22Rv1 (cell line): ENCODE measurements around the gene ZNF691.

Experiments used
- H3K27ac ChIP-seq: fragments of 450-650 bp; 2 replicates; pipeline ENCODE4 v1.5.1; 2017
- ZFX ChIP-seq: fragments of 450-650 bp; IDR thresholded peaks from 2 replicates; pipeline ENCODE4 v1.6.1; 2017; ENCODE audit warnings: antibody characterized with exemption, borderline replicate concordance
- TF ChIP-seq, protein P1 (sequence below): fragments of 450-650 bp; IDR thresholded peaks from 2 replicates; pipeline ENCODE4 v1.5.1; 2017; ENCODE audit warnings: mild to moderate bottlenecking

ZNF691 gene

DNA sequence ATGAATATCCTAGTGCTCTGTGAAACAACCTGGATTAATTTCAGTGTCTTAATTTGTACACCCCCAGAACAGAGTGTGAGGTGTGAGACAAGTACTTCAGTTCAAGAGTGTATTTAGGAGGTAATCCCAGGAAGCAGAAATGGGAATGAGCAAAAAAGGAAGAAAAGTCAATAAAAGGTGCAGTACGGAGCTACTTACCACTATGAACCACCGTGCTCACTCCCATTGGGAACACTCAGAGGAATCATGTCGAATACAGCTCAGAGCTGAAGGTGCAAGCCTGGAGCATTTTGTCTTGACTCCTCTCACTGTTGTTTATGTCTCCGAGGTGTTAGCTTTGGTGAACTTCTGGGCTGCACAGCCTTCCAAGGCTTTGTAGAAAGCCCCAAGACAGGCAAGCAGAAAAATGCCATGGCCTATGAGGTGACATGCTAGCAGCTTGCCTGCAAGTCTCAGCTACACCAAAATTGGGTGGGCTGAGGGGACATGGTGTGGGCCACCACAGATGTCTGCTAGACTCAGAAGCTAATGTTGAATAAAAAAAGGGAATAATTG, 21.9 kb upstream of the ZNF691 start:
- TF ChIP-seq ZFX, result no peak
- TF ChIP-seq, protein P1, sequence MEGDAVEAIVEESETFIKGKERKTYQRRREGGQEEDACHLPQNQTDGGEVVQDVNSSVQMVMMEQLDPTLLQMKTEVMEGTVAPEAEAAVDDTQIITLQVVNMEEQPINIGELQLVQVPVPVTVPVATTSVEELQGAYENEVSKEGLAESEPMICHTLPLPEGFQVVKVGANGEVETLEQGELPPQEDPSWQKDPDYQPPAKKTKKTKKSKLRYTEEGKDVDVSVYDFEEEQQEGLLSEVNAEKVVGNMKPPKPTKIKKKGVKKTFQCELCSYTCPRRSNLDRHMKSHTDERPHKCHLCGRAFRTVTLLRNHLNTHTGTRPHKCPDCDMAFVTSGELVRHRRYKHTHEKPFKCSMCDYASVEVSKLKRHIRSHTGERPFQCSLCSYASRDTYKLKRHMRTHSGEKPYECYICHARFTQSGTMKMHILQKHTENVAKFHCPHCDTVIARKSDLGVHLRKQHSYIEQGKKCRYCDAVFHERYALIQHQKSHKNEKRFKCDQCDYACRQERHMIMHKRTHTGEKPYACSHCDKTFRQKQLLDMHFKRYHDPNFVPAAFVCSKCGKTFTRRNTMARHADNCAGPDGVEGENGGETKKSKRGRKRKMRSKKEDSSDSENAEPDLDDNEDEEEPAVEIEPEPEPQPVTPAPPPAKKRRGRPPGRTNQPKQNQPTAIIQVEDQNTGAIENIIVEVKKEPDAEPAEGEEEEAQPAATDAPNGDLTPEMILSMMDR, result no peak
- no peak overlapping the region for H3K27ac ChIP-seq

DNA sequence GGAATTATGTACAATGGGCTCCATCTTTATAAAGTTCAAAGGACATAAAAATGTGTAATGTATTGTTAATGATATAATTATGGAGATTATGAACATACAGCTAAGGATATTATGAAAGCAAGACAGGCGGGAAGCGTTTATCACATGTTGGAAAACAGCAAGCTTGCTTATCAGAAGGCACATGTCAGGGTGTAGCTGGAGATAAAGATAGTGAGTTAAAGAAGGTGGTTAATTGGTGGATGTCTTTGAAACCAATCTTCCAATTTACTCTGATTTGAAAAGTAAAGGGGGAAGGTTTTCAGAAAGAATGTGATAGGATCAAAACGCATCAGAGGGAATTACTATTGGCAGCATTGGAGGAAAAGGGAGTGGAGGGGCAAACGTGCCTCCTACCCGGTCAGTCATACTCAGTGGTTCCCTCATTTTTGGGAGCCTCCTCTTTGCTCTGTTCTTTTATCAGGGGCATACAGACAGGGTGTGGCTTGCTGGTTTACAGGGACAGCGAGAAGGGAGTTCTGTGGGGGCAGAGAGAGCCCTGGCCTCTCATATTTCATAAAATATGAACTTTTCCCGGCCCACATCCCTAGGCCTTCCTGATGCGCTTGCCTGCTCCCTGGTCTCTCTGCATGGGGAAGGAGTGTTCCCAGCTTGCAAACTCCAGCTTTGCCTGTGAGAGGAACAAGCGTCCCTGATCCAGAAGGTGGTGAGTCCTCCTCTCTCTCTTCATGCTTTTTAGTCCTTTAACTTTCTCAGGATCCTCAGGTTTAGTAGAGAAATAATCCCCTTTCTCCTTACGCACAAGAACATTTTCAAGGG, 21.2 kb upstream of the ZNF691 start:
- TF ChIP-seq ZFX, result no peak
- TF ChIP-seq, protein P1, result no peak

DNA sequence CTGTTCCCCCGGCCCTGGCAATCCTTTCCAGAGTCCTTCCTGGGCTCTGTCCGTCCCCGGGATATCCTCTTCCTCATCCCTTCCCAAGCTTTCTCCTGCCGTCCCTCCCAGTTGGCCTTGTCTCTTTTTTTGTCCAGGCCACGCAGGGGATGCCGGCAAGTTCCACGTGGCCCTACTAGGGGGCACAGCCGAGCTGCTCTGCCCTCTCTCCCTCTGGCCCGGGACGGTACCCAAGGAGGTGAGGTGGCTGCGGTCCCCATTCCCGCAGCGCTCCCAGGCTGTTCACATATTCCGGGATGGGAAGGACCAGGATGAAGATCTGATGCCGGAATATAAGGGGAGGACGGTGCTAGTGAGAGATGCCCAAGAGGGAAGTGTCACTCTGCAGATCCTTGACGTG, 15.8 kb upstream of the ZNF691 start:
- no peak overlapping the region for H3K27ac ChIP-seq
- TF ChIP-seq, protein P1, result no peak
- TF ChIP-seq ZFX, result no peak

More for the DNA sequence above, 21.2 kb upstream of the ZNF691 start:
- H3K27ac ChIP-seq, result no peak overlapping the region

DNA sequence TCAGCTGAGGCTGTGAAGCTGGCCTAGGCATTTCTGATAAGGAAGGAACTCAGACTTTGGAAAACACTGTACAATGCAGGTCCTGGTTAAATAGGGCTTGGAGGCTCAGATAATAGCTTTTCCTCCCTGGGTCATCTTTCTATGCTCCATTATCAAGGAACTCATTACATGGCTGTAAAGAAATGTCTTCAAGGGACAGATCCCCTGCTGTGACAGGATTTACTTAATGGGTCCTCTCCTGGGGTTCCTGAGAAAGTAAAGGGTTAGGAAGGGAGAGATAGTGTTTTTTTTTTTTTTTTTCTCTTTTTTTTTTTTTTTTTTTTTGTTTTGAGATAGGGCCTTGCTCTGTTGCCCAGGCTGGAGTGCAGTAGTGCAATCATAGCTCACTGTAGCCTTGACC, 15.1 kb upstream of the ZNF691 start:
- TF ChIP-seq, protein P1, result no peak
- no peak for TF ChIP-seq ZFX
- H3K27ac ChIP-seq, result no peak overlapping the region

DNA sequence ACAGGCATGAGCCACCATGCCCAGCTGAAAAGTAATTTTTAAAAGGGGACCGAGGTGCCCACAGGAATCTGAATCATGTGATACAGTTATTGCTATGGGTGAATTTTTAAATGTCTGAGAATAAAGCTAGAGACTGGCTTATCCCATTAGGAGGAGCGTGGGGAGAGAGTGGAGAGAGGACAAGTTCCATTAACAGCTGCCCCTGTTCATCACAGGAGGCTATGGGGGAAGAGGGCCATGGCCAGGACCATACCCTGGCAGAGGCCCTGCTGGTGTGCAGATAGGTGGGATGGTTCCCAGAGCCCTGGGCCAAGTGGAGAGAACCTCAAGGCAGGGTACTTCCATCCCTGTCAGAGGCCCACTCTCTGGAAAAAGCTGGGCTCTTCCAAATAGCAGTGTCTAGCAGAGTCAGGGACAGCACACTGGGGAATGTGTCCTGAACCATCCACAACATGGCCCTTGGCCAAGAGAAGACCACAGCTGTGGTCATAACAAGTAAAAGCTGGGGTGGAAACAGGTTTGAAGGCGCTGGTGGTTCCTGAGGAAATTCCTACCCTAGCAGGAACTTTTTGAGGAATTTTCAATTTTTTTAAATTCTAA, 13.7 kb upstream of the ZNF691 start:
- TF ChIP-seq ZFX, result no peak
- TF ChIP-seq, protein P1, result no peak
- no peak overlapping the region for H3K27ac ChIP-seq

DNA sequence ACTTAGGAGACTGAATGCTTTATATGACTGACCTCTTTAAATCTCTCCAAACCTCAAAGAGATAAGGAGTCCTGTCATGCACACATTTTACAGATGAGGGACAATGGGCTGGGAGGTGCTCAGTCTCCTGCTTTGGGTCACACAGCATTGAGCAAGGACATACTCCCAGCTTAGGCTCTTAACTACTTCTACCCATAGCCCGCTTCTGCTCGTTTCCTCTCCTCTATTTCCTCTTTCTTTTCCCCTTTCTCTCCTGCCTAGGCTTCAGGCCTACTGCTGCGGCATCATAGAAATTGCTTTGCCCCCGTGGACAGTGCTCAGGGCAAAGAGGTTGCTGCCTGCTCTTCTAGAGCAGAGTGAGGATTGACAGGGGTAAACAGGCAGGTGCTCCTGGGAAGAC, 12.4 kb upstream of the ZNF691 start:
- no peak overlapping the region for H3K27ac ChIP-seq
- TF ChIP-seq, protein P1, result no peak
- no peak for TF ChIP-seq ZFX

DNA sequence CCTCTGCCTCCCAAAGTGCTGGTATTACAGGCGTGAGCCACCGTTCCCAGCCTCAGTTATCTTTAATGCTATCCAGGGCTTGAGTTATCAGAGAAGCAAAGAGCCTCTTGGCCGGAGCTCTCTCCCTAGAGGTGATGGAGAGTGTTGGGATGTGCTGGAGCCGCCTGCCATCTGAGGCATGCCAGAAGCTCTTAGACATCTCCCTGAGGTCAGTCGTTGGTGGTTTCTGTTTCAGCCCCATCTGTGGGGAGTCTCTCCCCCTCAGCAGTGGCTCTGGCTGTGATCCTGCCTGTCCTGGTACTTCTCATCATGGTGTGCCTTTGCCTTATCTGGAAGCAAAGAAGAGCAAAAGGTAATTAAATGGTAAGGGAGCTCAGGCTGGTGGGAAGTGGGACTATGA, 11.6 kb upstream of the ZNF691 start:
- TF ChIP-seq, protein P1, result no peak
- TF ChIP-seq ZFX, result no peak
- no peak overlapping the region for H3K27ac ChIP-seq
